ENCODE measurements around the gene PARP9. TPM values are rescaled to one million over a fixed set of nuclear protein-coding genes. Genes with fewer than 3 reads are reported as not detected.

The PARP9 gene
- total and polyA plus RNA-seq, 2 of the 8 experiments (the other 6 are each of a cell fraction or from before 2014, with no cell fraction given): 3.7 to 4.5 TPM

GRCh38 chr3:122581622-122582021, 17.5 kb upstream of the PARP9 start:
- Histone ChIP-seq H3K23ac (ENCODE audit: insufficient read length) (no peak overlapping the region), H2BK20ac (ENCODE audit: low read length) (no peak overlapping the region), H3K56ac (replicated peaks; ENCODE audit: insufficient read length, low read depth, low read length) (no peak overlapping the region), H2BK12ac (ENCODE audit: low read depth, low read length) (no peak overlapping the region), H4K91ac (replicated peaks; ENCODE audit: insufficient read length, low read length) (no peak overlapping the region), H4K8ac (ENCODE audit: extremely low read depth, insufficient read depth, low read length) (no peak overlapping the region), H3K23me2 (ENCODE audit: low read depth, low read length) (no peaks in the 10 kb centered on the region; the same call in 1 of the 2 replicates), H3K9ac (replicated peaks in 1 of 4; ENCODE audit: extremely low read depth in 1 of 4, low read depth in 3 of 4, low read length in 3 of 4) (no peak overlapping the region), H3K4ac (replicated peaks; ENCODE audit: insufficient read length, low read depth, low read length) (no peak overlapping the region), H4K20me1 (replicated peaks in 1 of 2; ENCODE audit: control insufficient read depth in 1 of 2, insufficient read depth in 2 of 2, low read length in 2 of 2) (no peaks in the 10 kb centered on the region), H3K79me1 (ENCODE audit: low read depth, low read length) (no peaks in the 10 kb centered on the region), H3K4me2 (ENCODE audit: insufficient read depth in 1 of 2, low read depth in 2 of 2, low read length in 2 of 2) (no peak overlapping the region), H3K36me3 (ENCODE audit: control insufficient read depth in 2 of 4, insufficient read depth in 4 of 4, low read length in 3 of 4) (peaks cover 0 to 3% (median 0%) of the 10 kb centered on the region in 4 experiments; a peak in 3 of 8 replicates), H3K9me3 (ENCODE audit: insufficient read depth in 2 of 2, low read depth in 1 of 2, low read length in 1 of 2) (peaks cover 7 to 8% of the 10 kb centered on the region in 2 experiments; a peak in 3 of 4 replicates), H3K18ac (ENCODE audit: extremely low read depth, low read length) (no peak overlapping the region), H3K4me1 (replicated peaks in 1 of 4; ENCODE audit: control insufficient read depth in 3 of 4, insufficient read depth in 4 of 4, low read length in 3 of 4) (no peaks in the 10 kb centered on the region), H3K27me3 (replicated peaks in 1 of 4; ENCODE audit: control insufficient read depth in 3 of 4, extremely low read depth in 1 of 4, insufficient read depth in 3 of 4, low read length in 3 of 4) (peaks cover 0 to 10% (median 6%) of the 10 kb centered on the region in 4 experiments; a peak in 4 of 7 replicates), H3K14ac (ENCODE audit: insufficient read length) (no peak overlapping the region), H2AFZ (ENCODE audit: low read length) (no peak overlapping the region), H2AK5ac (ENCODE audit: low read depth, low read length) (no peak overlapping the region), H3K4me3 (ENCODE audit: extremely low read depth in 1 of 4, insufficient read depth in 2 of 4, low read depth in 3 of 4, low read length in 4 of 4) (no peak overlapping the region), H3K79me2 (ENCODE audit: control insufficient read depth in 1 of 2, insufficient read depth in 2 of 2, low read length in 2 of 2) (no peaks in the 10 kb centered on the region), H2BK15ac (ENCODE audit: low read length) (no peak overlapping the region), H4K5ac (ENCODE audit: insufficient read length, low read depth, low read length) (no peak overlapping the region), H3K27ac (ENCODE audit: low read depth, low read length) (no peak overlapping the region), H2BK120ac (replicated peaks; ENCODE audit: low read depth, low read length) (no peak overlapping the region), H2BK5ac (ENCODE audit: low read depth, low read length) (no peak overlapping the region)
- CTCF ChIA-PET (ENCODE audit: partially characterized antibody): interaction anchor here (0.7 kb wide), 2 partner anchors 87 to 148 kb away, joined by 3 to 5 read pairs; no protein-coding TSS in a partner anchor
- DNase-seq (ENCODE audit: low read depth in 1 of 2, low spot score in 2 of 2): no peak
- POLR2A ChIA-PET (ENCODE audit: partially characterized antibody): no interaction called here
- no peak for FAIRE-seq
- TF ChIP-seq CREB1 (IDR thresholded peaks at IDR 0.05) (no peak), ASH2L (IDR thresholded peaks at IDR 0.05; ENCODE audit: low read length) (no peak), POU5F1 (IDR thresholded peaks at IDR 0.05; ENCODE audit: low read depth, low read length) (no peak), RBBP5 (IDR thresholded peaks at IDR 0.05; ENCODE audit: borderline replicate concordance, low read depth, low read length) (no peak)
- 88% methylated on average over 2 of the region's 2 CpGs; no CpG with 5 or more reads in 1 of the 2 experiments for WGBS, 2 experiments (ENCODE audit: extremely low coverage in 1 of 2, insufficient coverage in 1 of 2, insufficient read length in 1 of 2, insufficient replicate concordance in 2 of 2, low coverage in 1 of 2, low lambda C conversion rate in 2 of 2, missing lambda C conversion rate in 1 of 2)
